BE2C (cell line): ENCODE results near the gene PRSS56.
A peak's percentile ranks its signal among the peaks of the same experiment; 100 is the strongest.

Experiments
- DNase-seq: peaks from one replicate; pipeline ENCODE4 v3.0.0-alpha.2; 2020
- H3K27me3 ChIP-seq: fragments of 250-450 bp; sonication (Bioruptor Pico); 2 replicates; pipeline ENCODE4 v1.5.1; 2020; ENCODE audit warnings: mild to moderate bottlenecking
- H3K36me3 ChIP-seq: fragments of 250-450 bp; sonication (Bioruptor Pico); 2 replicates; pipeline ENCODE4 v1.5.1; 2020; ENCODE audit warnings: mild to moderate bottlenecking
- H3K4me1 ChIP-seq: fragments of 250-450 bp; sonication (Bioruptor Pico); 2 replicates; pipeline ENCODE4 v1.5.1; 2020
- H3K4me3 ChIP-seq: 2 replicates; pipeline ENCODE4 v1.5.1; 2011; ENCODE audit warnings: low read depth, low read length
- H3K9me3 ChIP-seq: fragments of 250-450 bp; sonication (Bioruptor Pico); 2 replicates; pipeline ENCODE4 v1.5.1; 2020
- CTCF ChIP-seq: IDR thresholded peaks from 2 replicates; pipeline ENCODE4 v1.5.1; 2012; ENCODE audit warnings: mild to moderate bottlenecking, low read depth, low read length

Gene PRSS56

GRCh38 chr2:232493701-232494474 is 26.3 kb upstream of the PRSS56 start:
- peak; percentile 8 for DNase-seq
- no peak for TF ChIP-seq CTCF
- Histone ChIP-seq H3K27me3 (peaks cover under 1% of the 10 kb centered on the region; the same call in 1 of the 2 replicates), H3K36me3 (no peaks in the 10 kb centered on the region), H3K4me3 (no peak overlapping the region), H3K4me1 (no peaks in the 10 kb centered on the region), H3K9me3 (no peaks in the 10 kb centered on the region)

GRCh38 chr2:232494542-232494941 is 25.6 kb upstream of the PRSS56 start:
- Histone ChIP-seq H3K36me3 (no peaks in the 10 kb centered on the region), H3K4me1 (no peaks in the 10 kb centered on the region), H3K9me3 (no peaks in the 10 kb centered on the region), H3K4me3 (no peak overlapping the region), H3K27me3 (no peaks in the 10 kb centered on the region)
- no peak for TF ChIP-seq CTCF
- DNase-seq: no peak

- Histone ChIP-seq H3K27me3 (no peaks in the 10 kb centered on the region), H3K9me3 (no peaks in the 10 kb centered on the region), H3K36me3 (no peaks in the 10 kb centered on the region), H3K4me3 (no peak overlapping the region), H3K4me1 (no peaks in the 10 kb centered on the region)
- no peak for DNase-seq
- no peak for TF ChIP-seq CTCF
These were observed 24.9 kb upstream of the PRSS56 start for GRCh38 chr2:232495292-232495691.

DNA sequence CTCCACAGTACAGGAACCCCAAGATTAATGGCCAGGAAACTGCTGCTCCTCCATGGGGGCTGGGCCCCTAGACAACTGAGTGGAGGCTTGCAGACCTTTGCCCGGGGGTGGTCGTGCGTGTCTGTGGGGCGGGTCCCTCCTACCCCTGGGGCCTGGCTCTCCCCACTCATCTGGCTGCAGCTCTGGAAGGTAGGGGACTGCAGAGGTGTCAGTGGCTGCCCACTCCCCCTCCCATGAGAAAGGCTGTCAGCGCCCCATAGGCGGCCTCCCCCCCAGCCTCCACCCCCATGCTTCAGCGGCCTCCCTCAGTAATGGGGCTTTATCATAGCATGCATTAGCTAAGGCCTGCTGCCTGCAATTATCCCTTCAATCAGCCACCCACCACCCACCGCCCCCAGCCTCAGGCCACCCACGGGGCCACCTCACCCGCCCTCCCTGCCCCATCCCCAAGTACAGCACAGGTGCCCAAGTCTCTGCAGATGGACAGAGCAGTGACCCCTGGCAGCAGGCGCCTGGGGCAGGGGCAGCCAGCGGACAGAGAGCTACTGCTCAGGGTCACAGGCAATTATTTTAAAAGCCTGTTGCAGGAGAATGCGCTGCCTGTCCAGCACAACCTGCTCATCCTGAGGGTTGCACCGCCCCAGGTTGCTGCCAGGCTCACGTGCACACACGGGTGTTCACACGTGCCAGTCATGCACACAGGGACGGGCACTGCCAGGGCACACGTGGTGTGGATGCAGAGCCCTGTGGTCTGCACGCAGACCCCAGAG is 23.5 kb upstream of the PRSS56 start:
- no peak for TF ChIP-seq CTCF
- Histone ChIP-seq H3K4me1 (peaks cover 6% of the 10 kb centered on the region; the same call in 1 of the 2 replicates), H3K36me3 (no peaks in the 10 kb centered on the region), H3K27me3 (no peaks in the 10 kb centered on the region), H3K9me3 (no peaks in the 10 kb centered on the region), H3K4me3 (no peak overlapping the region)
- DNase-seq: no peak

DNA sequence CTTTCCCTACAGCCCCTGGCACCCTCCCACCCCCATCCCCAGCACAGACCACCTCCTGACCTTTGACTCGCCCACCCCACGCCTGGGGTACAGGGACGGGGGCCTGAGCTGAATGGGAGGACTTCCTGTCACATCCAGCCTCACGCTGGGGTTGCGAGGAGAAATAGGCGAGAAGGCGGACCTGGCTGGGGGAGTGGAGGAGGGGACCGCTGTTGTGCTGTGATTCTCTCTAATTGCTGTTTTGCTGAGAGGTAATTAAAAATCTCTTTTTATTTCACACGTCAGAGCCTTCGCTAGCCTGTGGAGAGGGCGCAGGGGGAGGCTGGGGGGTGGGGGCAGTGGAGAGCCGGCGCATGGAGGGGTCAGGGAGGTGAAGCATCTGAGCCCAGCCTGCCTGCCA is 22.8 kb upstream of the PRSS56 start:
- H3K27me3 ChIP-seq: no peaks in the 10 kb centered on the region
- no peak for DNase-seq
- no peaks in the 10 kb centered on the region for H3K36me3 ChIP-seq
- TF ChIP-seq CTCF: no peak
- no peaks in the 10 kb centered on the region for H3K9me3 ChIP-seq
- no peak overlapping the region for H3K4me3 ChIP-seq
- H3K4me1 ChIP-seq: peaks cover 7% of the 10 kb centered on the region; the same call in 1 of the 2 replicates

DNA sequence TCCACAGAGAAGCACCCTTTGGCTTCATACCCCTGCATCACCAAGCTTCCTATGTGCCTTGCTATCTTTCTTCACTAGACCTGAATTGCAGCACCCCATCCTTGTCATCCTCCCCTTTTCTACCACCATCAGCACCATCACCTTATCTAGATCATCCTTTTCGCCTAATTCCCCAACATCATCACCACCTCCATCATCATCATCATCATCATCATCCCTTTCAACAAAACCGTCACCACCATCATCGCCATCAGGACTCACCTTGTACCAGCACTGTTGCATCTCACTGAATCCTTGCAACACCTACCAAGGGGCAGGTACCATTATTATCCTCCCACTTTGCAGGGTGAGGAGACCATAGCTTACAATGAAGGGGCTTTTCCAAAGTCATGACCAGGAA is 21.7 kb upstream of the PRSS56 start:
- peaks cover 9% of the 10 kb centered on the region for H3K4me1 ChIP-seq

More for the DNA sequence above, 21.7 kb upstream of the PRSS56 start:
- Histone ChIP-seq H3K9me3 (no peaks in the 10 kb centered on the region), H3K36me3 (no peaks in the 10 kb centered on the region), H3K4me3 (no peak overlapping the region), H3K27me3 (no peaks in the 10 kb centered on the region)
- TF ChIP-seq CTCF: no peak
- DNase-seq: no peak
